ENCODE measurements around the gene NOD2.

- TF ChIP-seq CTCF (IDR thresholded peaks at IDR 0.05) = no peak
- no peak for TF ChIP-seq POLR2A (IDR thresholded peaks at IDR 0.05)
Observed at GRCh38 chr16:50692644-50692998, 785 bp upstream of the NOD2 start.
